Mucosa of descending colon (tissue), 3 donors: ENCODE measurements around the gene CLDN1. TPM values are rescaled to one million over a fixed set of nuclear protein-coding genes. Genes with fewer than 3 reads are reported as not detected.

ENCODE experiments used
- ATAC-seq: fragments of 200-7000 bp; cut with Tn5 transposase; one replicate; pipeline ENCODE4 v1.9.1; 2020; ENCODE audit warnings: mild to moderate bottlenecking, moderate library complexity
- DNase-seq, 3 donors: peaks; one replicate each; pipeline ENCODE4 v3.0.0-alpha.2; 2020
- H3K36me3 ChIP-seq: fragments of 200-600 bp; one replicate; pipeline ENCODE4 v1.8.0; 2021; ENCODE audit warnings: low read depth, mild to moderate bottlenecking
- H3K4me1 ChIP-seq: fragments of 200-600 bp; one replicate; pipeline ENCODE4 v1.8.0; 2021; ENCODE audit warnings: low read depth, mild to moderate bottlenecking
- H3K4me3 ChIP-seq: fragments of 200-600 bp; one replicate; pipeline ENCODE4 v1.8.0; 2021; ENCODE audit warnings: mild to moderate bottlenecking
- H3K9me3 ChIP-seq: fragments of 200-600 bp; one replicate; pipeline ENCODE4 v1.8.0; 2021; ENCODE audit warnings: mild to moderate bottlenecking
- CTCF ChIP-seq: fragments of 200-600 bp; IDR thresholded peaks from one replicate; pipeline ENCODE4 v1.8.0; 2022; ENCODE audit warnings: antibody characterized with exemption, mild to moderate bottlenecking
- intact Hi-C, 2 donors: fragments of 100-400 bp; cut with DNase I in 1 of 2; cut with micrococcal nuclease in 1 of 2; formaldehyde crosslinking; loops; one replicate each; pipeline versions ENCODE4 v1.11.0 to v1.11.1; 2022; cut with DNase I, micrococcal nuclease
- total RNA-seq, 3 donors: library from RNA; stranded (reverse); fragmentation: NEBNext Ultra II Directional in 2 of 3; extraction: Animal tissue kit (Norgen Biotek cat#: 25700) in 2 of 3; gene quantifications; one replicate each; pipeline versions ENCODE4 v1.2.1 to v1.2.4, GENCODE V29; 2021 to 2023
- donor health status: DM: no; HTN: no; CAD: no; lungs with moderate emphysema.
- donor health status: DM: no; HTN: no; CAD: no.
- donor health status: DM: no; HTN: yes; CAD: no.

The CLDN1 gene
- total RNA-seq, 3 donors from 2014 or later = 0.57 to 4.3 (median 0.78) TPM

- TF ChIP-seq CTCF = no peak
Observed at GRCh38 chr3:190356246-190356645, 34.0 kb upstream of the CLDN1 start.

GRCh38 chr3:190352861-190353457 is 30.7 kb upstream of the CLDN1 start:
- DNase-seq (no peak), ATAC-seq (no peak)
- no peak for TF ChIP-seq CTCF

More at GRCh38 chr3:190356246-190356645, 34.0 kb upstream of the CLDN1 start:
- intact Hi-C loops = no loop called here
- H3K36me3 ChIP-seq = no peaks in the 10 kb centered on the region
- ATAC-seq (no peak), DNase-seq (no peak)
- no peaks in the 10 kb centered on the region for H3K4me1 ChIP-seq
- H3K4me3 ChIP-seq = no peak overlapping the region
- H3K9me3 ChIP-seq = no peaks in the 10 kb centered on the region

GRCh38 chr3:190346541-190346940 is 24.3 kb upstream of the CLDN1 start:
- H3K4me3 ChIP-seq = no peak overlapping the region
- H3K4me1 ChIP-seq = no peaks in the 10 kb centered on the region
- ATAC-seq = no peak
- no peaks in the 10 kb centered on the region for H3K9me3 ChIP-seq
- intact Hi-C loops = no loop called here
- DNase-seq = no peak
- no peaks in the 10 kb centered on the region for H3K36me3 ChIP-seq
- no peak for TF ChIP-seq CTCF

More at GRCh38 chr3:190352861-190353457, 30.7 kb upstream of the CLDN1 start:
- H3K4me3 ChIP-seq = no peak overlapping the region
- H3K9me3 ChIP-seq = no peaks in the 10 kb centered on the region
- no peaks in the 10 kb centered on the region for H3K4me1 ChIP-seq
- intact Hi-C loops = no loop called here
- H3K36me3 ChIP-seq = no peaks in the 10 kb centered on the region

- ATAC-seq = peak; percentile 46
- intact Hi-C loops = no loop called here
- no peaks in the 10 kb centered on the region for H3K36me3 ChIP-seq
- H3K9me3 ChIP-seq = no peaks in the 10 kb centered on the region
- H3K4me3 ChIP-seq = no peak overlapping the region
- no peaks in the 10 kb centered on the region for H3K4me1 ChIP-seq
- no peak for TF ChIP-seq CTCF
- DNase-seq = no peak
Observed at GRCh38 chr3:190345878-190346277, 23.6 kb upstream of the CLDN1 start.

GRCh38 chr3:190345027-190345821 is 23.0 kb upstream of the CLDN1 start:
- no peaks in the 10 kb centered on the region for H3K9me3 ChIP-seq
- H3K36me3 ChIP-seq = no peaks in the 10 kb centered on the region
- no peak overlapping the region for H3K4me3 ChIP-seq
- no peak for TF ChIP-seq CTCF
- DNase-seq (peak in 2 of 3 donors; percentile 24 to 35), ATAC-seq (peak; percentile 92)
- H3K4me1 ChIP-seq = no peaks in the 10 kb centered on the region
- intact Hi-C loops = no loop called here
